Type B pancreatic cell (in vitro differentiated cells): ENCODE results near the gene STAU1. TPM values are rescaled to one million over a fixed set of nuclear protein-coding genes. Genes with fewer than 3 reads are reported as not detected.

Experiments used
- DNase-seq: peaks from one replicate; pipeline ENCODE4 v3.0.0; 2021; ENCODE audit warnings: mixed read lengths; ENCODE audit not compliant: unreplicated experiment; ENCODE audit errors: extremely low spot score
- H3K27ac Mint-ChIP-seq: 2 replicates; pipeline ENCODE4 v1.8.0; 2021; ENCODE audit warnings: mild to moderate bottlenecking, mixed read lengths
- H3K27me3 Mint-ChIP-seq: 2 replicates; pipeline ENCODE4 v1.8.0; 2021; ENCODE audit warnings: mixed read lengths
- H3K36me3 Mint-ChIP-seq: 2 replicates; pipeline ENCODE4 v1.8.0; 2021; ENCODE audit warnings: mixed read lengths
- H3K4me1 Mint-ChIP-seq: one replicate; pipeline ENCODE4 v1.8.0; 2021; ENCODE audit warnings: mixed read lengths; ENCODE audit not compliant: unreplicated experiment
- H3K4me3 Mint-ChIP-seq: 2 replicates; pipeline ENCODE4 v1.8.0; 2021; ENCODE audit warnings: mild to moderate bottlenecking, mixed read lengths
- H3K9me3 Mint-ChIP-seq: 2 replicates; pipeline ENCODE4 v1.8.0; 2021; ENCODE audit warnings: mixed read lengths
- total RNA-seq: library from RNA; stranded (reverse); gene quantifications from 2 replicates; pipeline ENCODE4 v1.2.1, GENCODE V29; 2021; ENCODE audit warnings: low replicate concordance
- TF ChIP-seq, protein P1 (sequence below): fragments of 200-600 bp; sonication (generic); conservative IDR thresholded peaks from 2 replicates; pipeline ENCODE4 v1.5.0; 2021; ENCODE audit warnings: antibody characterized with exemption, mild to moderate bottlenecking

The STAU1 gene
- total RNA-seq, 1 donor from 2014 or later: 79.8 TPM

DNA sequence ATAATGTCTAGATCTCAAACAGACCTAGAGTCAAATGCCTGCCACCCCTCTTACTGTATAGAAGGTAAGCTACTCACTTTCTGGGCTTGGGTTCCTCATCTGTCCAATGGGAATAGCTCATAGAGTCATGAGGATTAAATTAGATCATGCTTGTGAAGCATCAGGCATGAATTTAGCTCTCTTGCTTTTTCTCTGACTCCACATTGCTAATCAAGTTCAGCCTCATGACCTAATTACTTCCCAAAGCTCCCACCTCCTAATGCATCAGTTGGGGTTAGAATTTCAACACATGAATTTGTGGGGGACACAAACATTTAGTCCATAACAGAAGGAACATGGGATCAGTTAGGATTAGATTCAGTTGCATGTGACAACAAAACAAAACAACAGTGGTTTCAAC, 26.4 kb upstream of the STAU1 start:
- Mint-ChIP-seq H3K9me3 (peaks cover 6% of the 10 kb centered on the region), H3K36me3 (peaks cover 4% of the 10 kb centered on the region), H3K27ac (no peak overlapping the region), H3K4me1 (peaks cover 12% of the 10 kb centered on the region), H3K27me3 (no peaks in the 10 kb centered on the region), H3K4me3 (no peak overlapping the region)
- TF ChIP-seq, protein P1, sequence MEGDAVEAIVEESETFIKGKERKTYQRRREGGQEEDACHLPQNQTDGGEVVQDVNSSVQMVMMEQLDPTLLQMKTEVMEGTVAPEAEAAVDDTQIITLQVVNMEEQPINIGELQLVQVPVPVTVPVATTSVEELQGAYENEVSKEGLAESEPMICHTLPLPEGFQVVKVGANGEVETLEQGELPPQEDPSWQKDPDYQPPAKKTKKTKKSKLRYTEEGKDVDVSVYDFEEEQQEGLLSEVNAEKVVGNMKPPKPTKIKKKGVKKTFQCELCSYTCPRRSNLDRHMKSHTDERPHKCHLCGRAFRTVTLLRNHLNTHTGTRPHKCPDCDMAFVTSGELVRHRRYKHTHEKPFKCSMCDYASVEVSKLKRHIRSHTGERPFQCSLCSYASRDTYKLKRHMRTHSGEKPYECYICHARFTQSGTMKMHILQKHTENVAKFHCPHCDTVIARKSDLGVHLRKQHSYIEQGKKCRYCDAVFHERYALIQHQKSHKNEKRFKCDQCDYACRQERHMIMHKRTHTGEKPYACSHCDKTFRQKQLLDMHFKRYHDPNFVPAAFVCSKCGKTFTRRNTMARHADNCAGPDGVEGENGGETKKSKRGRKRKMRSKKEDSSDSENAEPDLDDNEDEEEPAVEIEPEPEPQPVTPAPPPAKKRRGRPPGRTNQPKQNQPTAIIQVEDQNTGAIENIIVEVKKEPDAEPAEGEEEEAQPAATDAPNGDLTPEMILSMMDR: no peak
- DNase-seq: no peak

DNA sequence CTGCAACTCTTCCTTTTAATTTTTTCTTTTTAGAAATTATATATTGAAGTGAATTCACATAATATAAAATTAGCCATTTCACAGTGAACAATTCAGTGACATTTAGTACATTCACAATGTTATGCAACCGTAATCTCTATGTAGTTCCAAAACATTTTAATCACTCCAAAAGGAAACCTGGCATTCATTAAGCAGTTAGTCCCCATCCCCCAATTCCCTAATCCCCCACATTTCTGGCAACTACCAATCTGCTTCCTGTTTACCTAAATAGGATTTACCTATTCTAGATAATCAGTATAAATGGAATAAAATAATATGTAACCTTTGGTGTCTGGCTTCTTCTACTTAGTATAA, 22.6 kb upstream of the STAU1 start:
- DNase-seq: no peak
- TF ChIP-seq, protein P1: no peak
- Mint-ChIP-seq H3K36me3 (no peaks in the 10 kb centered on the region), H3K4me3 (no peak overlapping the region), H3K27me3 (no peaks in the 10 kb centered on the region), H3K4me1 (no peaks in the 10 kb centered on the region), H3K27ac (no peak overlapping the region), H3K9me3 (peaks cover 6% of the 10 kb centered on the region)

DNA sequence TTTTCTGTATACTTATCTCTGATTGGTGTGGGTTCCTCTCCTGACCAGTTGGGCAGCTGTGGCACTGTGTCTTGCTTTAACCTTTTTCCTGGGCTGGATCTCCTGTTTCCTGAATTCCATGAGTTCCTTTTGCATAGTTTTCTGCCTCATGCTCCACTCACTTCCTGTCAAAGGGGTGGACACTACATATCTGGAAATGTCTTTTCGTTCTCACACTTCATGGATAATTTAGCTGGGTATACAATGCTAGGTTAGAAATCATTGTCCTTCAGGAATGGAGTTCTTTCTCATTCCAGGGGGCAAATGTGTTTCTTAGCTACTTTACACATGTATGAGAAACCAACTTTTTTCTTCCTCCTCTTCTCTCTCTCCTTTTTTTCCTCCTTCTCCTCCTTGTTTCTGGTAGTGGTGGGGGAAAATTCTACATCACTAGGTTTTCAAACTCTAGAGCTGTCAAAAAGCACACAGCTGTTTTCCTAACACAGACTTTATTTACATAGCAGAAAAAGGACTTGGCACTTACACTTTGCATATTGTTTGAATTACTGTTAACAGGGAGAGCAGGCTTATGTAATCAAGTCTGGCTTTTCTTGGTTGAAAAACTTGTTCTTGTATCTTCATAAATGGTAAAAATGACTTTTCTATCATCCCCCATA, 22.1 kb upstream of the STAU1 start:
- Mint-ChIP-seq H3K4me1 (no peaks in the 10 kb centered on the region), H3K4me3 (no peak overlapping the region)

DNA sequence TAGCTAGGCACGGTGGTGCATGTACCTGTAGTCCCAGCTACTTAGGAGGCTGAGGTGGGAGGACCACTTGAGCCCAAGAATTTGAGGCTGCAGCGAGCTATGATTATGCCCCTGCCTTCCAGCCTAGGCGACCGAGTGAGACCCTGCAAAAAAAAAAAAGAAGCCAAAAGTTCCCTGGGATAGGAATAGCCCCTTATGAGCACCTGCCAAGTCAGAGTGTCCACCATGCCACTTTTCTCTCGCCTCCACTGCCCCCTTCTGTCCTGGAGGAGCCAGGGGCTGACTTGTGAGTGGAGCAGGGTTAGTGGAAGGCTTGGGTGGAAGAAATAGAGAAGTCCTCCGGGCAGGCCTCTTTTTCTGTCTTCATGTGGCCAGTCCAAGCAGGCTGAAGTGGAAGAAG, 18.9 kb upstream of the STAU1 start:
- TF ChIP-seq, protein P1: no peak
- H3K27me3 Mint-ChIP-seq: no peaks in the 10 kb centered on the region

More for the DNA sequence above, 22.1 kb upstream of the STAU1 start:
- DNase-seq: no peak
- H3K27ac Mint-ChIP-seq: no peak overlapping the region
- no peaks in the 10 kb centered on the region for H3K36me3 Mint-ChIP-seq
- TF ChIP-seq, protein P1: no peak
- H3K9me3 Mint-ChIP-seq: peaks cover 6% of the 10 kb centered on the region
- H3K27me3 Mint-ChIP-seq: no peaks in the 10 kb centered on the region

DNA sequence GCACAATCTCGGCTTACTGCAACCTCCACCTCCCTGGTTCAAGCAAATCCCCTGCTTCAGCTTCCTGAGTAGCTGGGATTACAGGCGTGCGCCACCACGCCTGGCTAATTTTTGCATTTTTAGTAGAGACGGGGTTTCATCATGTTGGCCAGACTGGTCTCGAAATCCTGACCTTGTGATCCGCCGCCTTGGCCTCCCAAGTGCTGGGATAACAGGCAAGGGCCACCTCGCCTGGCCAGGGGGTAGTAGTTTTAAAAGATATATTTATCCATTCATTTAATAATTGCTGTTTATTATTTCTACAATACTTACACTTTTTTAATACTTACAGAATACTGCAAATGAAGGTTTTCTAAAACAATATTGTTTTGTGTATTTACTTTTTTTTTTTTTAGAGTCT, 15.6 kb upstream of the STAU1 start:
- H3K9me3 Mint-ChIP-seq: no peaks in the 10 kb centered on the region
- DNase-seq: no peak
- no peaks in the 10 kb centered on the region for H3K4me1 Mint-ChIP-seq
- H3K4me3 Mint-ChIP-seq: no peak overlapping the region
- H3K27me3 Mint-ChIP-seq: no peaks in the 10 kb centered on the region
- H3K36me3 Mint-ChIP-seq: no peaks in the 10 kb centered on the region
- TF ChIP-seq, protein P1: no peak
- no peak overlapping the region for H3K27ac Mint-ChIP-seq

More for the DNA sequence above, 18.9 kb upstream of the STAU1 start:
- DNase-seq: no peak
- Mint-ChIP-seq H3K4me1 (no peaks in the 10 kb centered on the region), H3K9me3 (peaks cover 6% of the 10 kb centered on the region), H3K4me3 (no peak overlapping the region), H3K36me3 (no peaks in the 10 kb centered on the region), H3K27ac (no peak overlapping the region)
